ENCODE measurements around the gene CSTB. TPM values are rescaled to one million over a fixed set of nuclear protein-coding genes. Genes with fewer than 3 reads are reported as not detected.

The CSTB gene
- total RNA-seq, 2 donors from 2014 or later: 13.3 to 34.7 TPM

DNA sequence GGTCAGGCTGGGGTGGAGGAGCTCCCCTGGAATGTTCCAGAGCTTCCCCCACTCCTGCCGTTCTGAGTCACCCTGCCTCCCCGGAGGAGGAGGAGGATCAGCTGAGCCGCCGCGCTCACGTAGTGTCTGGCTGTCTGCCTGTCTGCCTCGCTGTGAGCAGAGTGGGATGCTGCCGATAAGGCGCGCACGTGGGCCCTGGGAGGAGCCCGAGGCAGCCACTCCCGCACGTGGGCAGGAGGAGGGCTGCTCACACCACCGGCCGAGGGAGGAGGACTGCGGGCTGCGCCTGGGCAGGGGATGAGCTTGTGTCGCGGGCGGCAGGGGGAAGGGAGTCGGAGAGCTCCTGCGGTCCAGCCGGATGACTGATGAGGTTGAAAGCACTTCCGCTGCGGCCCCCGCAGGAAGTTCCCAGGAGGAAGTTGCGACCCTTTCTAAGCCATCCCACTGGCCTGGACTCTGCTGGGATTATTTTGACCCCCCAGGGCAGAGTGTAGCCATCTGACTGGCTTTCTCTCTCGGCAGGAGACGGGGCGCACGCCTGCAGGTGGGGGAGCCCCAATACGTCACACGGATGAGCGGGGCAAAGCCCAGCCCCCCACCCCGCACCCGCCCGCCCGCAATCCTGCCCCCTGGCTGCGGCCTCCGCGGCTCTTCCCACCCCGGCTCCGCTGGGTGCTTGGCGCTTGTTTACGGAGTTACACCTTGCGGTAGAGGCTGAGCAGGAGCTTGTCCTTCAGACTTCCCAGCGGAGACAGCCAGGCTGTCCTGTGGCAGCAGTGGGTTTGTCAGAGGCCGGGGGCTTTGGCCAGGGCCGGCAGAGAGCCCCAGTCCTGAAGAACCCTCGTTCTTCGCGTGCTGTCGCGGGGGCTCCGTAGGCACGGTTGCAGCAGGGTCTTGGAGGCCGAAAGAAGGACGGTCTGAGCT, 47.4 kb downstream of the CSTB start:
- intact Hi-C loops (cut with DNase I): no loop called here
- H3K27me3 ChIP-seq (replicated peaks; ENCODE audit: insufficient read depth): no peaks in the 10 kb centered on the region
- TF ChIP-seq POLR2AphosphoS5 (IDR thresholded peaks at IDR 0.05) (peak; percentile 99), POLR2A (IDR thresholded peaks at IDR 0.05) (peak; percentile 85)
- TF ChIP-seq, protein P1, sequence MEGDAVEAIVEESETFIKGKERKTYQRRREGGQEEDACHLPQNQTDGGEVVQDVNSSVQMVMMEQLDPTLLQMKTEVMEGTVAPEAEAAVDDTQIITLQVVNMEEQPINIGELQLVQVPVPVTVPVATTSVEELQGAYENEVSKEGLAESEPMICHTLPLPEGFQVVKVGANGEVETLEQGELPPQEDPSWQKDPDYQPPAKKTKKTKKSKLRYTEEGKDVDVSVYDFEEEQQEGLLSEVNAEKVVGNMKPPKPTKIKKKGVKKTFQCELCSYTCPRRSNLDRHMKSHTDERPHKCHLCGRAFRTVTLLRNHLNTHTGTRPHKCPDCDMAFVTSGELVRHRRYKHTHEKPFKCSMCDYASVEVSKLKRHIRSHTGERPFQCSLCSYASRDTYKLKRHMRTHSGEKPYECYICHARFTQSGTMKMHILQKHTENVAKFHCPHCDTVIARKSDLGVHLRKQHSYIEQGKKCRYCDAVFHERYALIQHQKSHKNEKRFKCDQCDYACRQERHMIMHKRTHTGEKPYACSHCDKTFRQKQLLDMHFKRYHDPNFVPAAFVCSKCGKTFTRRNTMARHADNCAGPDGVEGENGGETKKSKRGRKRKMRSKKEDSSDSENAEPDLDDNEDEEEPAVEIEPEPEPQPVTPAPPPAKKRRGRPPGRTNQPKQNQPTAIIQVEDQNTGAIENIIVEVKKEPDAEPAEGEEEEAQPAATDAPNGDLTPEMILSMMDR (IDR thresholded peaks at IDR 0.05): peak in 3 of 4 experiments; percentile 28 to 41 (median 29)
- H3K4me1 ChIP-seq (replicated peaks): peaks cover 27% of the 10 kb centered on the region
- peak; percentile 93 for DNase-seq (ENCODE audit: low spot score)
- WGBS: 7% methylated on average over 46 of the region's 59 CpGs
- no peaks in the 10 kb centered on the region for H3K36me3 ChIP-seq
- H3K9me3 ChIP-seq: no peaks in the 10 kb centered on the region
- H3K27ac ChIP-seq: peak overlapping the region; percentile 83 to 86
- H3K4me3 ChIP-seq: peak overlapping the region; percentile 30 to 32

DNA sequence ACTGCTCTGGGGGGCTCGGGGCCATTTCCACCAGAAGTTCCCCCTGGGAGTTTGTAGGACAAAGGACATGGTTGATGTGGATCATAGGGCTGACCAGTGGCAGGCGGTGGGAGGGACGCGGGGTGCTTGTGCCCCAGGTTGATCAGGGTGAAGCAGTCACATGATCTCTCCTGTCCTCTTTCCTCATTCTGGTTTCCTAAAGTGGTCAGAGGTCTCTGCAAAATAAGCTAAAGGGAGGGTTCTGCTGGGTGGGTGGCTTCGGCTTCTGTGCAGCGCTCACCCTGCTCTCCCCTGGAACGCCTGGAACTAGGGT, 48.0 kb downstream of the CSTB start:
- no peak for DNase-seq (ENCODE audit: low spot score)
- H3K27me3 ChIP-seq (replicated peaks; ENCODE audit: insufficient read depth): no peaks in the 10 kb centered on the region
- peak overlapping the region; percentile 83 to 86 for H3K27ac ChIP-seq
- WGBS: 31% methylated on average over 7 of the region's 7 CpGs
- H3K9me3 ChIP-seq: no peaks in the 10 kb centered on the region
- peak overlapping the region; percentile 30 to 32 for H3K4me3 ChIP-seq
- TF ChIP-seq POLR2A (IDR thresholded peaks at IDR 0.05): no peak
- intact Hi-C loops (cut with DNase I): no loop called here
- peaks cover 24% of the 10 kb centered on the region for H3K4me1 ChIP-seq (replicated peaks)
- H3K36me3 ChIP-seq: no peaks in the 10 kb centered on the region

DNA sequence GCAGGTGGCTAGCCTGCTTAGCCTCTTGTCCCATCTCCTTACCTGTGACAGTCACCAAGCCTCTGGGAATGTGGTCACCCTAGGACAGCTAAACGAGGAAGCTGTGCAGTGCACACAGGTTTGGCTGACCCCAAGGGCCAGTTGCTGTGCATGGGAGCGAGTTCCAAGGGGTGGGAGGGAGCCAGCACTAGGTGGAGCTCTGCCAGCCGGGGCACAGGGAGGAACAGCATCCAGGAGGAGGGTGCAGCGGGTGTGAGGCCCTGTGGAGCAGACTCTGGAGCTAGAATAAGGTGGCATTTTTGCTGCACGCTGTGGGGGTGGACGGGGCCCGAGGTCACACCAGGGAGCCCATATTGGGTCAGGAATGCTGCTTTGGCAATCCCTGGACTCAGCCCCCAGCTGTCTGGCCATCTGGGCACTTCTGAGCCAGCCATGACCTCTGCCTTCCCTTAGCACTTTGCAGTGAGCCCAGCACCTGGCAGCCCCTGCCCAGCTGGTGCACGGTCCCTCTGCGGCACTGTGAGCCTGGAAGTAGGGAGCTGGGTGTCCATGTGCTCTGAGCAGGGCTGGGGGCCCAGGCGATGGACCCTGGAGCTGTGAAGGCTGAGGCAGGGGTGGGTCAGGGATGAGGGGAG, 48.5 kb downstream of the CSTB start:
- H3K4me1 ChIP-seq (replicated peaks): peaks cover 24% of the 10 kb centered on the region
- TF ChIP-seq POLR2AphosphoS5 (IDR thresholded peaks at IDR 0.05): no peak
- TF ChIP-seq, protein P1 (IDR thresholded peaks at IDR 0.05): no peak
- no peak for TF ChIP-seq POLR2A (IDR thresholded peaks at IDR 0.05)
- H3K36me3 ChIP-seq: no peaks in the 10 kb centered on the region
- 45% methylated on average over 10 of the region's 10 CpGs for WGBS
- no peak for DNase-seq (ENCODE audit: low spot score)
- H3K4me3 ChIP-seq: peak overlapping the region in 1 of 2 donors; percentile 32
- no peaks in the 10 kb centered on the region for H3K9me3 ChIP-seq
- intact Hi-C loops (cut with DNase I): no loop called here
- H3K27ac ChIP-seq: peak overlapping the region; percentile 83 to 86
- H3K27me3 ChIP-seq (replicated peaks; ENCODE audit: insufficient read depth): no peaks in the 10 kb centered on the region

DNA sequence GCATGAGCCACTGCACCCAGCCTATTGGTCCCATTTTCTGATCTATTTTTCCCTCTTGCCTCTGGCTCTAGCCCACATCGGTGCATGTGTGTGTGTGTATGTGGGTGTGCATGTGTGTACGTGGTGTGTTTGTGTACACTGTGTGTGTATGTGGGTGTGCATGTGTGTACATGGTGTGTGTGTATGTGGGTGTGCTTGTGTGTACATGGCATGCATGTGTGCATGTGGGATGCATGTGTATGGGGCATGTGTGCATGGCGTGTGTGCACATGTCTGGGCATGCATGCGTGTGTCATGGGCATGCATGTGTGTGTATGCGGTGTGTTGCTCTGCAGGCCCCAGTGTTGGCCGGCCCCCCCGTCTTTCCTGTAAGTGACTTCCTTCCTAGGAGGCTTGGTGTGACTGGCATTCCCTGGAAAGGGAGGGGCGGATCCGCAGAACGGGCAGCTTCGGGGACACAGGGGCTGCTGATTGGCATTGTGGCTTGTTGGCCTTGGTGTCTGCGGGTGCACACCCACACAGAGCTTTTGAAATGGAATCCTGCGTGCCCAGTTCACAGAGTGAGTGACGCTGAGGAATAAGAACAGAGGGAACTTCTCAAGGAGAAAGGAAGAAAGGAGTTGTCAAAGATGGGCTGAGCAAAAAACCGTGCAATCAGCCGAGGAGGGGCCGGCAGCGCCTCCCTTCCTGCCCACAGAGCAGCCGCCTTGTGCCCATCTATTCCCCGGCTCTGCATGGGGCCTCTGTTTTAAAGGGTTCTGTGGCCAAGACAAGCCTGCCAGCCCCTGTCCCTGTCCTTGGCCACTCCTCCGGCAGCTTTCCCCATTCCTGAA, 49.2 kb downstream of the CSTB start:
- H3K27ac ChIP-seq: peak overlapping the region; percentile 83 to 86
- no peaks in the 10 kb centered on the region for H3K27me3 ChIP-seq (replicated peaks; ENCODE audit: insufficient read depth)
- H3K4me3 ChIP-seq: no peak overlapping the region
- WGBS: 48% methylated on average over 21 of the region's 21 CpGs
- H3K9me3 ChIP-seq: no peaks in the 10 kb centered on the region
- peaks cover 24% of the 10 kb centered on the region for H3K4me1 ChIP-seq (replicated peaks)
- intact Hi-C loops (cut with DNase I): no loop called here
- no peak for DNase-seq (ENCODE audit: low spot score)
- no peaks in the 10 kb centered on the region for H3K36me3 ChIP-seq
- TF ChIP-seq, protein P1 (IDR thresholded peaks at IDR 0.05): no peak
- TF ChIP-seq POLR2AphosphoS5 (IDR thresholded peaks at IDR 0.05) (no peak), POLR2A (IDR thresholded peaks at IDR 0.05) (no peak)

Small RNA genes within 50 kb of the gene (small RNA-seq; reads per million reads assigned to genes)
- gene AP001052.1: 0 reads per million in 2 donors

Other genes starting within 250 kb of the CSTB start
- gene HSF2BP, start 116.8 kb downstream of the CSTB start, total RNA-seq: 1 to 10 TPM; 3.2 to 7.0 TPM
- 10 to 100 TPM; 22.7 to 38.3 TPM for gene RRP1B, start 116.7 kb downstream of the CSTB start, total RNA-seq
- gene PDXK, start 57.2 kb downstream of the CSTB start, total RNA-seq: 100 to 1,000 TPM in 1 of 2 donors, 10 to 100 TPM in 1; 61.4 to 161 TPM
- 10 to 100 TPM; 29.4 to 37.5 TPM for gene RRP1, start 13.3 kb upstream of the CSTB start, total RNA-seq
- 10 to 100 TPM; 31.3 to 53.5 TPM for gene AGPAT3, start 88.9 kb upstream of the CSTB start, total RNA-seq
- 10 to 100 TPM; 14.4 to 38.9 TPM for gene TRAPPC10, start 236.0 kb upstream of the CSTB start, total RNA-seq